Muscle of arm (tissue), 12 donors: ENCODE measurements around the gene RCBTB2. TPM values are rescaled to one million over a fixed set of nuclear protein-coding genes. Genes with fewer than 3 reads are reported as not detected.

Experiments used
- DNase-seq: peaks from one replicate; pipeline ENCODE4 v3.0.0-alpha.2; 2013
- polyA plus RNA-seq, 12 donors: library from polyadenylated mRNA; unstranded; fragments of 120-200 nt; gene quantifications; one replicate each; pipeline ENCODE4 v1.2.1, GENCODE V29; 2013; ENCODE audit not compliant: insufficient read length in 12 of 12

The RCBTB2 gene
- polyA plus RNA-seq, 12 donors: 18.0 to 31.7 (median 25.1) TPM; not detected in 1

GRCh38 chr13:48567515-48568369 is 34.9 kb upstream of the RCBTB2 start:
- DNase-seq: peak; percentile 90

GRCh38 chr13:48564056-48564455 is 31.2 kb upstream of the RCBTB2 start:
- DNase-seq: no peak

DNA sequence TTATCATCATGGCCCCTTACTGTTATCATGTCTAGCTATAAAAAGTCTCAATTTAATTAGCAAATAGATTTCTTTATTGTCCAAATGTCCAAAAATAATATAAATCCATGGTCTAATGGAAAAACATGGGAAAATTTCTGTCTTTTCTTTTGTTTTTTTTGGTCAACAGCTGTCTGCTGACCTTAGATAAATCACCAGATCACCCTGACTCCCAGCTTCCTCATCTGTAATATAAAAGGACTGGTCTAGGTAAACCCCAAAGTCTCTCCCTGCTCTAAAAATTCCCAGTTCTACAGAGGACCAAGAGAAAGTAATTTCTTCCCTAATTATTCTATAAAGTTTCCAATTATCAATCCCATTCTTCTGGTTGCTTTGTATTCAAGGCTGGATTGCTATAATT is 30.7 kb upstream of the RCBTB2 start:
- DNase-seq: no peak

GRCh38 chr13:48562296-48563066 is 29.6 kb upstream of the RCBTB2 start:
- no peak for DNase-seq

- no peak for DNase-seq
Measured at GRCh38 chr13:48561466-48562235, 28.8 kb upstream of the RCBTB2 start.

GRCh38 chr13:48560657-48561337 is 27.9 kb upstream of the RCBTB2 start:
- DNase-seq: no peak

- no peak for DNase-seq
Measured at GRCh38 chr13:48559638-48560320, 26.9 kb upstream of the RCBTB2 start.

- no peak for DNase-seq
Measured at GRCh38 chr13:48556817-48557216, 23.9 kb upstream of the RCBTB2 start.

- no peak for DNase-seq
Measured at GRCh38 chr13:48555441-48555840, 22.6 kb upstream of the RCBTB2 start.

GRCh38 chr13:48551329-48551728 is 18.4 kb upstream of the RCBTB2 start:
- DNase-seq: no peak

DNA sequence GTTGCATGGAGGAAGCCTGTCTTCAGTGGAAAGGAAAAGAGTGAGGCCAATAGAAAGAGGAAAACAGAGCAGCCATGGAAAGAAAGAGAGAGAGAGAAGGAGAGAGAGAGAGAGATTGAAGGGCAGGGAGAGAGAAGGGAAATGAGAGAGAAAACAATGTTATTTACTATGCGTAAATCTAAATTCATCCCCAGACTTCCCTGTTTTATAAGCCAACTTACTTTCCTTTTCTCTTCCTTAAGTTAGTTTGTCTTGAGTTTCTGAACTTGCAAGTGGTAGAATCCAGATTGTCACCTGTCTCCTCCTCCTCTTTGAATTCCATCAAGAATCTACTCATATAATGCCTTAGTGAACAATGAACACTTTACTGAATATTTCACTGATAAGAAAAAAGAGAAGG is 16.8 kb upstream of the RCBTB2 start:
- no peak for DNase-seq

GRCh38 chr13:48547663-48548092 is 14.8 kb upstream of the RCBTB2 start:
- DNase-seq: no peak

- DNase-seq: no peak
Measured at GRCh38 chr13:48545608-48546007, 12.7 kb upstream of the RCBTB2 start.

DNA sequence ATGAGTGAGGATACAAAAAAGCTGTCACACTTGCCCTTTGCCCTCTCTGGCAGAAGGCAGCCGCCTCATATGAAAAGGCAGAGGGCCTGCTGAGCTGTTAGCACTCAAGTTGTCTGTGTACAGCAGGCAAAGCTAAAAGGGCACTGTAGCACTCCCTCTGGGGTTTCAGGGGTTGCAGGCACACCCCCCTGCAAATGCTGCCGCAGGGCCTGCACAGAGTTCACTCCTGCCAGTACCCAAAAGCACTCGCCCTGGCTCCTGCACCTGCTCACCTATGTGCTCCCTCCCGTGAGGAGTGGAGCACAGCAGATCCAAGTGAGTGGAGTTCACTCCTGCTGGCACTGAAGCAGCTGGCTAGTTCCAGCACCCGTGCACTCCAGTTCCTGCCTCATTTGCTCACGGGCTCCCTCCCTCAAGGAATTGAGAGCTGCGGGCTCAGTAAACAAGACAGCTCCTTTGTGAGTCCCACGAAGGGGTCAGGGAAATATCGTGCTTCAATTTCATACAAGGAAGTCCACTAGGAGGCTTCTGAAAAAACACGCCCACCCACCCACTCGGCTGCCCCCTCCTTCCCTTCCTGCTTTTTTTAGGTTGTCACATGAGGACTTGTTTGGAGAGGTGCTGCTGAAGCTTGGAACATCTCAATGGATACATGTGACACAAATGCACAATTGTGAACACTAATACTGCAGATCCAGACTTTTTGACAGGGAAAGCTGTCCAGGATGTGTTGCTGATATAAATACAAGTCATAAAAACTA is 9.9 kb upstream of the RCBTB2 start:
- peak; percentile 36 for DNase-seq

DNA sequence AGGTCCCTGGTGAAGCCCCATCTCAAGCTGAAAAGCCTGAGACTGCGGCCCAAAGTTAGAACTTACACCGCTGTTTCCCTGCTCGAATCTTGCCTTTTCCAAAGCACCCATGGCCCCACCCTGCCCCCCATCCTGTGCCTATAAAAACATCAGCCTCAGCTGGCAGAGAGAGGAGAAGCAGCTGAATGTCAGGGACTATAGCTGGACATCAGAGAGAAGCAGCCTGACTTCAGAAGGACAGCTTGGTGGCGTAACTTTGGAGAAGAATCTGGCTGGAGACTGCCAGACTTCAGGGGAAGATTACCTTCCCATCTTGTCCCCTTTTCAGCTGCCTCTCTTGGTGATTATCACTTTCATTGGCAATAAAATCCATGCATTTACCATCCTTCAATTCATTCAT is 9.3 kb upstream of the RCBTB2 start:
- no peak for DNase-seq

- no peak for DNase-seq
Measured at GRCh38 chr13:48539550-48539949, 6.7 kb upstream of the RCBTB2 start.

DNA sequence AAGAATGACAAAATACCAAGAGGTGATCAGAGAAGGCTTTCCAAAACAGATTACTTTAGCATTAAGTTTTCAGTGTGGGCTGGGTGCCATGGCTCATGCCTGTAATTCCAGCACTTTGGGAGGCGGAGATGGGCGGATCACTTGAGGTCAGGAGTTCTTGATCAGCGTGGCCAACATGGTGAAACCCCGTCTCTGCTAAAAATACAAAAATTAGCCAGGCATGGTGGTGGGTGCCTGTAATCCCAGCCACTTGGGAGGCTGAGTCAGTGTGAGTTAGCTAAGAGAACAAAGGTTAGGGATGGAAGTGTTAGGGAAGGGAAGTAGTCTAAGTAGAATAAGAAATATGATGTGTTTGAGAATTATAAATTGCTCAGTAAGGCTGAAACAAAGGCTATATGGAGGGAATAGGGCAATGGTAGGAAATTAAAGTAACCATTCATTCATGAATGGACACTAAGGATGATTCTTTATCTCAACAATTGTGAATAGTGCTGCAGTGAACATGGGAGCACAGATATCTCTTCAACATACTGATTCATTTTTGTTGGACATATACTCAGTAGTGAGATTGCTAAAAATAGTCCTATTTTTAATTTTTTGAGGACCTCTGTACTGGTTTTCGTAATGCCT is 3.9 kb upstream of the RCBTB2 start:
- no peak for DNase-seq

DNA sequence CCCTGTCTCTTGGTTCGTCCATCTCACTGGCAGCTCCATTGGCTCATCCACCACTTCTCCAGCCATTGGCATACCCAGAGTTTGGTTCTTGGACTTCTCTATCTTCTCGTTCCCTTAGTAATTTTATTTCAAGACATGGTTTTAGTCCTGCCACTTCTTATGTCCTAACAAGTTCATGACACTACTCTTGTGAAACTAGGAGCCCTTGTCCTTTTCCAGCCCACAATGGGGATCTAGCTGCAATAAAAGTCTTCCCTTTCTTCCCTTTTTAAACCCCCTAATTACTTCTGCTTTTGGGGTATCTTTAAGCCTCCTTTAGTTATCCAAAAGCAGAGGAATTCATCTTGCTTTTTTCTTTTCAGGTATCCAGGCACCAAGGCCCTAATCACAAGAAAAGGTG is 2.9 kb upstream of the RCBTB2 start:
- DNase-seq: no peak

DNA sequence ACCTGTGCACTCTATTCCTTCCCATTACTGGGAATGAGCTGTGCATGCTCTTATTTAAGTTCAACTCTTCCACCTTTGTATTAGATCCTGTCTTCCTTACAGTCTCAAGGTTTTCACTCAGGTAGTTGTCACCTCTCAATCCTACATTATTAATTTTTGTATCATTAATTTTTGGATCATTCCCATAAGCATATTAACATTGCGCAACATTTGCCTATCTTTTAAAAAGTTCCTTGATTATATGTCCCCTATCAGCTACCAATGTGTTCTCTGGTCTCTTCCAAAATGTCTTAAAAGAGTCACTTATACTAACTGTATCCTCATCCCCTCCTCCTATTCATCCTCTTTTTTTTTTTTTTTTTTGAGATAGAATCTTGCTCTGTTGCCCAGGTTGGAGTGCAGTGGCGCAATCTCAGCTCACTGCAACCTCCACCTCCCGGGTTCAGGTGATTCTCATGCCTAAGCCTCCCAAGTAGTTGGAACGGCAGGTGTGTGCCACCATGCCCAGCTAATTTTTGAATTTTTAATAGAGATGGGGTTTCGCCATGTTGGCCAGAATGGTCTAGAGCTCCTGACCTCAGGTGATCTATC is 2.1 kb upstream of the RCBTB2 start:
- DNase-seq: no peak
